ENCODE results near the gene SMYD2.

The SMYD2 gene

DNA sequence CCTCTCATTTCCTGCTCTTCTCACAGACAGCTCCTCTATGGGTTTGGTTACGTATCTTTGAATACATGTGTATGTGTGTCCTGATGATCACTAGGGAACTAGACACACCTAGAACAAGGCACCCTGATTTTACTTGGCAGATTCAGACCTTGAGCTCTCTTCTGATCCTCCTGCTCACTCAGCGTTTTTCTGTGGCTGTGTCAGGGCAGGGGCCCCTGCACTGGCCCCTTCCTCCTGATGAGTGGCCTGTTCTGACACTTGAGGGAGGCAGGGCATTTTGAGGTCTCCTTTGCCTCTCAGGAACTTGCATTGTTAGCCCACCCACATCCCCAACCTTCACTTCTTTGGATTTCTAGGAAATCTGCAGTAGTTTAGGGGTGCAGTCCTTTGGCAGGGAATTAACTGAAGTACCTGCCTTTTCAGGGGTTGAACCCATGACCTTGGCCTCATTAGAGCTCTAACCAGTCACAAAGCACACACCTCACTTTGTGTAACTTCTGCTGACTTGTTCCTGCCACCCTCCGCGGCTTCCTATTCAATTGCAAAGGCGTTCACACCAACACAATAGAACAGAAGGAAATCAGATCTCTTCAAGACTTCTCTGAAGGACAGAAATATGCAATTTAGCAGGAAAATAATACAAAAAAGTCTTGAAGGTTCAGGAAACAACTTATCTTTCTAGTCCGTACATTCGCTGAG lies 8.8 kb downstream of the SMYD2 start:
- DNase-seq (ENCODE audit: insufficient read length) (no peak), FAIRE-seq (no peak)
- no peak for TF ChIP-seq POLR2A (IDR thresholded peaks at IDR 0.05; ENCODE audit: low read depth, low read length)
- no peak for TF ChIP-seq POLR2AphosphoS5 (IDR thresholded peaks at IDR 0.05; ENCODE audit: low read depth, low read length)
- TF ChIP-seq TAF1 (IDR thresholded peaks at IDR 0.05; ENCODE audit: borderline replicate concordance, low read depth, low read length), result no peak

DNA sequence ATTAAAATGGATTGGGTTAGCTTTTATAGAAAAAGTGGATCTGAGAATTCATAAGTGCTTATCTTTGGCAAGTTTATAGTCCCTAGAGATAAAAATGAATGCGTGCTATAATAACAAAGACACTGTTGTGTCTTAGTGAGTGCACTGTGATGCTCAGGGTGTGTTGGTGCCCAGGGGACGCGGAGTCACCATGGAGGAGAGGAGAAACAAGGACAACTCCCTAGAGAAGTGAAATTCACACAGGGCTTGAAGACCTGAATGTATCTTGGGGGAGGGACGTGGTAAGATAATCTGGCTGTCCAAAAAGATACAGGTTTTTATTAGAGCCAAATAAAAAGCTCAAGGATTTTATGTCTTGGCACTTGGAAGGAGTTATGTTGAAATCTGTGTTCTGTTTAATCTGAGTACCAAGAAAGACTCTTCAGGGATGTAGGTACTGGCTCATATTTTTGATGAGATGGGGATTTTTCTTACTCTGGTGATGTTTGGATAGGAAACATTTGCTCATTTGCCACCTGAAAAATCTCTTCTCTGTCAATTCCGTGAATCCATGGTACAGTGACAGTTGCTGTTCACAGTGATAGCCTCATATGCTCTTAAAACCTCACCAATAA lies 9.6 kb downstream of the SMYD2 start:
- no peak for FAIRE-seq
- TF ChIP-seq POLR2A (IDR thresholded peaks at IDR 0.05; ENCODE audit: low read depth, low read length) (no peak), POLR2AphosphoS5 (IDR thresholded peaks at IDR 0.05; ENCODE audit: low read depth, low read length) (no peak), TAF1 (IDR thresholded peaks at IDR 0.05; ENCODE audit: borderline replicate concordance, low read depth, low read length) (no peak)

DNA sequence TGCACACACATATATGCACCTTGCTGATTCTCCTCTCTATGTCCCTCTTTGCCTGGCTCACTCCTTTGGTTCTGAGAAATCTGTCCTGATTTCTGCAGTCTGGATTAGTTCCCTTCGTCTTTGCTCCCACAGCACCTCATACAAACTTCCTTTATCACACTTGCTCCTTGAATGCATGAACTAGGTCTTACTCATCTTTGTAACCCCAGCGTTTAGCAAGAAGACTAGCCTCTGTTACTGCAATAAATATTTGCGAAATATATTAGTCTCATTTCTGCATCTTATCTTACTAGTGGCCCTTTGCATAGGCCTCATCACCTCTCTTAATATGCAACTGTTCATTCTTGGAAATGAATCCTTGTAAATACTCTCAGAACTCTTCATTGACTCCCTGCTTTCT lies 11.4 kb downstream of the SMYD2 start:
- no peak for FAIRE-seq
- no peak for DNase-seq (ENCODE audit: insufficient read length)
- TF ChIP-seq TAF1 (IDR thresholded peaks at IDR 0.05; ENCODE audit: borderline replicate concordance, low read depth, low read length) (no peak), POLR2A (IDR thresholded peaks at IDR 0.05; ENCODE audit: low read depth, low read length) (no peak), POLR2AphosphoS5 (IDR thresholded peaks at IDR 0.05; ENCODE audit: low read depth, low read length) (no peak)

More for the DNA sequence above, 9.6 kb downstream of the SMYD2 start:
- DNase-seq (ENCODE audit: insufficient read length), result no peak

DNA sequence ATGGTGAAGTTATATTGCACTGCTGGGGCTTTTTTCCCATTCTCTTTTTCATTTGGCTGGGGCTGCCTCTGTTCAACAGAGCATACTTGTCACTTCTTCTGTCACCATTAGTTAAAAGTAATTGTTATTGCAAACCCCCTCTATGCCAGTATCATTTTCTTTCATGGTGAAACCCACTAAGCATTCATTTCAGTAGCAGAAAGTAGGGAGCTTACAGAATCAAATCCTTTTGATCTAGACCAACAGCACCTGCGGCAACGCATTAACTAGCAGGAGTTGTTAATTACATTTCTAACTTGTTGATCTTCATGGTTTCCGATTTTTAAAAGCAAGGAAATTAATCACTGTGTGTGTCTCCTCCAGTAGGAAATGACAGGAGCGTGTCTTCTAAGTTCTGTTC lies 15.0 kb downstream of the SMYD2 start:
- no peak for DNase-seq (ENCODE audit: insufficient read length)
- TF ChIP-seq POLR2A (IDR thresholded peaks at IDR 0.05; ENCODE audit: low read depth, low read length) (no peak), POLR2AphosphoS5 (IDR thresholded peaks at IDR 0.05; ENCODE audit: low read depth, low read length) (no peak), TAF1 (IDR thresholded peaks at IDR 0.05; ENCODE audit: borderline replicate concordance, low read depth, low read length) (no peak)
- no peak for FAIRE-seq

DNA sequence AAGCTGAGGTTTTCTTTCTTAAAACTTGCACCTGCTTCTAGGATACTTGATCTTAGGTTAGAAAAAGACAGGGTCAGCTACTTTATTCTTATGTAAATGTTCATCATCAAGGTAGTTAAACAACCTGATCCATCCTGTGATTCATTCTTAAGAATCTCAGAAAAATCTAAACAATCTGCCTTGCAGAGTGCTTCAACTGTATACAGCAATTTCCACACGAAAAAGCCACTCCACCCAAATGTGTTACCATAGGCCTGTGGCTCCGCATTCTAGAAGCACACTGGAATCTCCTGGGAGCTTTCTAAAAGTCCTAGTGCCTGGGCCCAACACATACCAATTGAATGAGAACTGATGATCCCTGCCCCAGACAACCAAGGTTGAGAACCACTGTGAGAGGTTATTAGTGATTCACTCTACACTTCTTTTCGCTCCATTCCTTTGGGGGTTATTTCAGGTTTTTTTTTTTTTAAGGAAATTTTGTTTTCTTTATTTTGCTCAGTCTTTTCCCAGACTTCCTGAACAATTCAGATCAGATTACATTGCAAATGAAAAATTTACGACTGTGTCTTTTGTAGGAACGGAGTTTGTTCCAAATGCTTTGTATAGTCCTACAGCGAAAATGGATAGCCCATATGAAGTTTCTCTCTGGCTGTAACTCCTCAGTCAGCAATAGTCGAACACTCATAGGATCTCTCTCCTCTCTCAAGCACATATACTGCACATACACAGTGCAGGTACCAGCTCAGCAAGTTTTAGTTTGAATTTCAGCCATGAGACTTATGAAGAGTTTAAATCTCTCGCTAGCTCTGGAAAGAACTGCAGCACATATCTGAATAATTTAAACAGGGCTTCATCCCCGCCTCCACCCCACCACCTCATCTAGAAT lies 16.1 kb downstream of the SMYD2 start:
- no peak for TF ChIP-seq POLR2AphosphoS5 (IDR thresholded peaks at IDR 0.05; ENCODE audit: low read depth, low read length)
- TF ChIP-seq POLR2A (IDR thresholded peaks at IDR 0.05; ENCODE audit: low read depth, low read length), result no peak
- TF ChIP-seq TAF1 (IDR thresholded peaks at IDR 0.05; ENCODE audit: borderline replicate concordance, low read depth, low read length), result no peak
- DNase-seq (ENCODE audit: insufficient read length), result no peak
- no peak for FAIRE-seq

DNA sequence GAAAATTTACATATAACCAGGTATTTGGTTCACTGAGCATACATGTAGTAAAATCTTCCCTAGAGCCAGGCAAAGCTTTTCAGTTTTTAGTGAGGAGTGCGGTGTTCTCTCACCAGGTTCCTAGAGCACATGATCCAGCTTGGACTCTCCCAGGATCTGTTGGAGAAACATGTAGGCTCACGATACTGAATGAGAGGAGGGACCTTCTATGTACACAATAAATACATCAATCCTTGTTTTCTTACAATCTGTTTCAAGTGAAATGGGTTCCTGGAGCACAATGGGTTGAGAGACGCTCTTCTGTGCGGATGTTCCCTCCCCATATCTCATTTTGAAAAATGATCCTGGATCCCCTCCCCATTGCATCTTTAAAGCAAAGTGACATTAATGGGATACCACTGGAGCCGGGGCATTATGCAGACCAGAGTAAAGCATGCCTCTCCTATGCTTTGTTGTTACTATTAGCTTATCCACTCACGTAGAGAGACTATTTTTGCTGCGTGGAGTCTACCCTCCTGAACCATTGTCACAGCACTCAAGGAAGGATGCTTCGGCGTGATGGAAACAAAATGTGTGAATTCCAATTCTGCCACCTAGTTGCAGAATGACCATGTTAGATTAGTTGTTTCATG lies 19.3 kb downstream of the SMYD2 start:
- TF ChIP-seq POLR2A (IDR thresholded peaks at IDR 0.05; ENCODE audit: low read depth, low read length) (no peak), TAF1 (IDR thresholded peaks at IDR 0.05; ENCODE audit: borderline replicate concordance, low read depth, low read length) (no peak), POLR2AphosphoS5 (IDR thresholded peaks at IDR 0.05; ENCODE audit: low read depth, low read length) (no peak)
- FAIRE-seq (no peak), DNase-seq (ENCODE audit: insufficient read length) (no peak)

DNA sequence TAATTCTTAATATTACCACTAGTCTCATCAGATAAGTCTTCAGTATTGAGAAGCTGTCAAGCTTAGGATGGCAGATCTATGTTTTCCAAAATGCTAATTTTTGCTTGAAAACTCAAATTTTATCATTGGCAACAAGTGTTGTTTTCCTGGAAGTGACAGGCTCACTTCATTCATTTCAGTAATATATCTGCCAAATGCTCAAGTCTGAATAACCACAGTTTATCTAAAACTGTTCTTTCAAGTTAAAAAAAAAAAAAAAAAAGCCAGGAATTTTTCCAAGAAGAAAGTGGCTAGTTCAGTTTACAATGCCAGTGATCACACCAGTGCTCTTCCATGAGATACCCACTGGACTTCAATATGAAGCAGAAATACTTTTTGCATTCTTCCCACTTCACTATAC lies 20.6 kb downstream of the SMYD2 start:
- FAIRE-seq (no peak), DNase-seq (ENCODE audit: insufficient read length) (no peak)
- TF ChIP-seq POLR2AphosphoS5 (IDR thresholded peaks at IDR 0.05; ENCODE audit: low read depth, low read length), result no peak
- no peak for TF ChIP-seq TAF1 (IDR thresholded peaks at IDR 0.05; ENCODE audit: borderline replicate concordance, low read depth, low read length)
- TF ChIP-seq POLR2A (IDR thresholded peaks at IDR 0.05; ENCODE audit: low read depth, low read length), result no peak

DNA sequence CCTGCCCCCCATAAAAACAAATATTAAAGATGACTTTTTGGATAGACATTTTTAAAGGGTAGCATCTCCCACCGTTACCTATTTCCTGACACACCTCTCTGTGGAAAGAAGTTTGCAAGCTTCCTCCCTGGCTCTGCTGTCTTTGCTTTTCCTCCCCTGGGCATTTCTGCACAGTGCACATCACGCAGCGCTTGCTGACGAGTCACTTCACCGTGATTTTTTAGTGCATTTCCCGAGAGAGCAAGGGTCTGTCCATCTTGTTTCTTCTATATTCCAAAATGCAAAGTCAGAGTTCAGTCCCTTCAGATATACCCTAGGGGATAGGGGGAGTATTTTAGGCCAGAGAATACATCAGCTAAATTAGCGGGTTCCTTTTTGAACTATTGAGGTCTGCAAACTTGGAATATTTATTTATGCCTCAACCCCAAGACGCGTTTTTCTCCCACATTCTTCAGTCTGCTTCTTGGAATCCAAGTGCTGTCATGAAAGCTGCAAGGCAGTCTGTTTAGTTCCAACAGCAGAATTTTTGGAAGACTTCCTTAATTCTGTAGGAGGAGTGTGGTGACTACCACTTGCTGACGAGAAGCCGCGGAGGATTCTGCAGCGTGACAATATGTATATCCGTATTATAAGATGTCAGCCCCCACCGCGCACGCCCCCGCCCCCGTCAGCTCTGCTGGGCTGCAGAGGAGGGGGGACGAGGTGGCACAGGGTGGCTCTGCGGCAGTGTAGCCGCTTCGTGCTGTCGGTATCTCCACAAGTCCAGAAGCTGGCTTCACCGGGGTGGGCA lies 22.4 kb downstream of the SMYD2 start:
- TF ChIP-seq POLR2AphosphoS5 (IDR thresholded peaks at IDR 0.05; ENCODE audit: low read depth, low read length) (no peak), TAF1 (IDR thresholded peaks at IDR 0.05; ENCODE audit: borderline replicate concordance, low read depth, low read length) (no peak), POLR2A (IDR thresholded peaks at IDR 0.05; ENCODE audit: low read depth, low read length) (no peak)
- FAIRE-seq (no peak), DNase-seq (ENCODE audit: insufficient read length) (no peak)

DNA sequence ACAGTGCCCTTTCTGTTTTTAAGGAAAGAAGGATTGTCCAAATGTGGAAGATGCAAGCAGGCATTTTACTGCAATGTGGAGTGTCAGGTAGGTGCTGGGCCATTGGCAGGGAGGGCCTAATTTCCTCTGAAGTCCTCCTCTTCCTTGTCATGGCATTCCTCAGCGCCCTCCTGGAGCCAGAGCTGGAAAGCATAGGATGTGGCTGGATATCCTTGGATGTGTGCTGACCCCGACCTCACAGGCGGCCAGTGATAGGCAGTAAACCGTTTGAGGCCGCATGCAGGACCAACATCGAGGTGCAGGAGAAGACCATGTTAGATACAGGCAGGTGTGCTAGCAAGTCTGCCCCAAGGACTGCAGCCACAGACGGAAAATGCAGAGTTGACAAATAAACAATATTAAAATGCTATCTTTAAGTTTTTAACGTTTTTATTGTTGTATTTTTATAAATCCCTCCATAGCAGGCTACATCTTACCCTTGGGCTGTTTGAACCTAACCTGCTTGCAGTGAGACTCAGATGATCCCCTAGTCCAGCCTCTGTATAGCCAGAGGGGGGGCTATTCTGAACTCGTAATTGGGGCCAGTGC lies 24.3 kb downstream of the SMYD2 start:
- no peak for DNase-seq (ENCODE audit: insufficient read length)
- TF ChIP-seq TAF1 (IDR thresholded peaks at IDR 0.05; ENCODE audit: borderline replicate concordance, low read depth, low read length) (no peak), POLR2AphosphoS5 (IDR thresholded peaks at IDR 0.05; ENCODE audit: low read depth, low read length) (no peak), POLR2A (IDR thresholded peaks at IDR 0.05; ENCODE audit: low read depth, low read length) (no peak)
- no peak for FAIRE-seq

DNA sequence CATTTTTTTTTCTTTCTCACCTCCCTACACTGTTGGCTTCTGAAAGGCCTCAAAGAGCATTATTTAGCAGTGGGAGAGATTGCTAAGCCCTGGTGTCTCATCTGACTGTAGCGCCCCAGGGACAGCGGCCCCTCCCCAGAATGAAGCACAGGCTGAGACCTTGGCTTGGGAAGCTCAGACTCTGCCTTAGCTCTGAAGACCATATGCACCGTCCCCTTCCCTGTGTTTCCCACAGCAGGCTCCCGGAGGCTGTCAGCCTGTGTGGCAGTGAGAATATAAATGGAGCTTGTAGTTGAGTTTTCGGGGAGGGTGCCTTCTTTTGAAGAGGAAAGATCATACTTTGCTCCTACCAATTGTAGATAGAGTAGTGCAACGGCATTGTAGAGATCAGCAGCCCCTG lies 25.3 kb downstream of the SMYD2 start:
- DNase-seq (ENCODE audit: insufficient read length) (no peak), FAIRE-seq (no peak)
- TF ChIP-seq TAF1 (IDR thresholded peaks at IDR 0.05; ENCODE audit: borderline replicate concordance, low read depth, low read length) (no peak), POLR2AphosphoS5 (IDR thresholded peaks at IDR 0.05; ENCODE audit: low read depth, low read length) (no peak)
